ENCODE results near the gene RPL19. TPM values are rescaled to one million over a fixed set of nuclear protein-coding genes. Genes with fewer than 3 reads are reported as not detected.

RPL19 gene
- total RNA-seq, 2 experiments from 2014 or later, result 3,527 to 3,670 TPM

GRCh38 chr17:39151150-39151942, 48.7 kb upstream of the RPL19 start, which contains the start of gene PLXDC1:
Gene PLXDC1, minus strand, starts transcription at chr17:39151637. Its CDS starts 200 bp downstream, at chr17:39151437.
- ChIA-PET CTCF (interaction anchor here (1.0 to 4.4 kb wide), 6 partner anchors 23 to 593 kb away, joined by 3 to 80 read pairs (median 5); no protein-coding TSS in a partner anchor), POLR2A (interaction anchor here (0.7 to 6.2 kb wide), 15 partner anchors 9 to 352 kb away, joined by 3 to 71 read pairs (median 6); partner anchors contain the start of genes ARL5C, LASP1, PIP4K2B and RPL19)
- Mint-ChIP-seq H3K4me3 (peak within 1 kb of the TSS; percentile 99), H3K36me3 (ENCODE audit: low read depth) (peaks cover 27% of the 10 kb centered on the region), H3K27ac (peak within 1 kb of the TSS; percentile 97), H3K9me3 (no peaks in the 10 kb centered on the region), H3K27me3 (peaks cover 19% of the 10 kb centered on the region), H3K4me1 (ENCODE audit: low read depth) (peaks cover 55% of the 10 kb centered on the region)
- Histone ChIP-seq H3K4me1 (ENCODE audit: insufficient read depth, low read length) (peaks cover 55% of the 10 kb centered on the region), H3K27me3 (ENCODE audit: control insufficient read depth in 1 of 2, insufficient read depth in 2 of 2, low read length in 2 of 2) (peaks cover 0 to 5% of the 10 kb centered on the region in 2 experiments), H3K9me3 (ENCODE audit: control insufficient read depth in 1 of 2, insufficient read depth in 1 of 2, low read length in 2 of 2) (no peaks in the 10 kb centered on the region), H3K27ac (ENCODE audit: low read depth in 1 of 2, low read length in 2 of 2) (peak within 1 kb of the TSS in 1 of 2 donors; percentile 69), H3K36me3 (ENCODE audit: insufficient read depth, low read length) (no peaks in the 10 kb centered on the region), H3K4me3 (ENCODE audit: low read length) (peak within 1 kb of the TSS; percentile 94)
- peak in 5 of 14 experiments; percentile 27 to 60 (median 37) for DNase-seq
- TF ChIP-seq CTCF (IDR thresholded peaks at IDR 0.05), result no peak
- intact Hi-C loops (cut with DNase I, micrococcal nuclease), result loop anchor here (2.0 to 10.0 kb wide), 4 partner anchors 55 to 474 kb away; partner anchors contain the start of genes PSMB3 (in 1 of the 2) and RPL23 (in 1 of the 2)
- ATAC-seq (ENCODE audit: poor library complexity), result no peak

GRCh38 chr17:39151943-39152818, 47.9 kb upstream of the RPL19 start:
- H3K9me3 ChIP-seq (ENCODE audit: control insufficient read depth in 1 of 2, insufficient read depth in 1 of 2, low read length in 2 of 2), result no peaks in the 10 kb centered on the region
- peaks cover 27% of the 10 kb centered on the region for H3K36me3 Mint-ChIP-seq (ENCODE audit: low read depth)
- DNase-seq (peak in 11 of 14 experiments; percentile 21 to 70 (median 42)), ATAC-seq (ENCODE audit: poor library complexity) (peak; percentile 21)
- H3K4me3 Mint-ChIP-seq, result peak overlapping the region; percentile 99
- POLR2A ChIA-PET, result interaction anchor here (0.6 to 6.2 kb wide), 33 partner anchors 8 to 602 kb away, joined by 3 to 71 read pairs (median 7); partner anchors contain the start of genes ARL5C, FBXO47, LASP1 and MLLT6
- peaks cover 55% of the 10 kb centered on the region for H3K4me1 Mint-ChIP-seq (ENCODE audit: low read depth)
- TF ChIP-seq CTCF (IDR thresholded peaks at IDR 0.05), result no peak
- peak overlapping the region; percentile 47 to 69 for H3K27ac ChIP-seq (ENCODE audit: low read depth in 1 of 2, low read length in 2 of 2)
- intact Hi-C loops (cut with DNase I, micrococcal nuclease), result loop anchor here (2.0 to 10.0 kb wide), 4 partner anchors 55 to 475 kb away; partner anchors contain the start of genes PSMB3 (in 1 of the 2) and RPL23 (in 1 of the 2)
- peaks cover 19% of the 10 kb centered on the region for H3K27me3 Mint-ChIP-seq
- no peaks in the 10 kb centered on the region for H3K36me3 ChIP-seq (ENCODE audit: insufficient read depth, low read length)
- peak overlapping the region; percentile 97 for H3K27ac Mint-ChIP-seq
- peak overlapping the region; percentile 94 for H3K4me3 ChIP-seq (ENCODE audit: low read length)
- H3K4me1 ChIP-seq (ENCODE audit: insufficient read depth, low read length), result peaks cover 55% of the 10 kb centered on the region
- CTCF ChIA-PET, result interaction anchor here (0.7 to 4.4 kb wide), 33 partner anchors 8 to 829 kb away, joined by 3 to 80 read pairs (median 4); partner anchors contain the start of genes ARL5C, CWC25, FBXO47 and LASP1
- H3K27me3 ChIP-seq (ENCODE audit: control insufficient read depth in 1 of 2, insufficient read depth in 2 of 2, low read length in 2 of 2), result peaks cover 0 to 5% of the 10 kb centered on the region in 2 experiments
- no peaks in the 10 kb centered on the region for H3K9me3 Mint-ChIP-seq

Measured in CD4-positive, alpha-beta T cell (primary cell).